LNCAP (cell line): ENCODE data around the gene CFAP157.

Experiments used
- TF ChIP-seq, protein P1 (sequence below): fragments of 450-650 bp; IDR thresholded peaks from 2 replicates; pipeline ENCODE4 v1.5.1; 2017; ENCODE audit warnings: mild to moderate bottlenecking

Gene CFAP157

DNA sequence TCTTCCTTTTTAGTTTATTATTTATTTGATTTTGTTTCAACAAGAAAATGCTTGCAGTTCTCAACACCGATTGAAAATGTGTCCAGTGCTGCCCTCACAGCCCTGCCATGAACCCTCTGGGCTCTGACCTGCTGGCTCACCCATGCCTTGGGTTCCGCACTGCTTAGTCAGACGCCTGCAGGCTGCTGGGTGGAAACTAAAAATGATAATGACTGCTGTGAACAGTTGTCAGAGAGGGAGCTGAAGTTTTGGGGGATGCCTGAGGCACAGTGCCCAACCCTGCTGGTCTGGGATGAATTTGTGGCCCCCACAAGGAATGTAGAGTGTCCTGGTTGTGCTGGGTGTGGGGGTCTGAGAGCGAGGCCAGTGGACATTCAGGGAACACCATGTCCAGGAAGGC is 22.2 kb upstream of the CFAP157 start:
- TF ChIP-seq, protein P1, sequence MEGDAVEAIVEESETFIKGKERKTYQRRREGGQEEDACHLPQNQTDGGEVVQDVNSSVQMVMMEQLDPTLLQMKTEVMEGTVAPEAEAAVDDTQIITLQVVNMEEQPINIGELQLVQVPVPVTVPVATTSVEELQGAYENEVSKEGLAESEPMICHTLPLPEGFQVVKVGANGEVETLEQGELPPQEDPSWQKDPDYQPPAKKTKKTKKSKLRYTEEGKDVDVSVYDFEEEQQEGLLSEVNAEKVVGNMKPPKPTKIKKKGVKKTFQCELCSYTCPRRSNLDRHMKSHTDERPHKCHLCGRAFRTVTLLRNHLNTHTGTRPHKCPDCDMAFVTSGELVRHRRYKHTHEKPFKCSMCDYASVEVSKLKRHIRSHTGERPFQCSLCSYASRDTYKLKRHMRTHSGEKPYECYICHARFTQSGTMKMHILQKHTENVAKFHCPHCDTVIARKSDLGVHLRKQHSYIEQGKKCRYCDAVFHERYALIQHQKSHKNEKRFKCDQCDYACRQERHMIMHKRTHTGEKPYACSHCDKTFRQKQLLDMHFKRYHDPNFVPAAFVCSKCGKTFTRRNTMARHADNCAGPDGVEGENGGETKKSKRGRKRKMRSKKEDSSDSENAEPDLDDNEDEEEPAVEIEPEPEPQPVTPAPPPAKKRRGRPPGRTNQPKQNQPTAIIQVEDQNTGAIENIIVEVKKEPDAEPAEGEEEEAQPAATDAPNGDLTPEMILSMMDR, result no peak

DNA sequence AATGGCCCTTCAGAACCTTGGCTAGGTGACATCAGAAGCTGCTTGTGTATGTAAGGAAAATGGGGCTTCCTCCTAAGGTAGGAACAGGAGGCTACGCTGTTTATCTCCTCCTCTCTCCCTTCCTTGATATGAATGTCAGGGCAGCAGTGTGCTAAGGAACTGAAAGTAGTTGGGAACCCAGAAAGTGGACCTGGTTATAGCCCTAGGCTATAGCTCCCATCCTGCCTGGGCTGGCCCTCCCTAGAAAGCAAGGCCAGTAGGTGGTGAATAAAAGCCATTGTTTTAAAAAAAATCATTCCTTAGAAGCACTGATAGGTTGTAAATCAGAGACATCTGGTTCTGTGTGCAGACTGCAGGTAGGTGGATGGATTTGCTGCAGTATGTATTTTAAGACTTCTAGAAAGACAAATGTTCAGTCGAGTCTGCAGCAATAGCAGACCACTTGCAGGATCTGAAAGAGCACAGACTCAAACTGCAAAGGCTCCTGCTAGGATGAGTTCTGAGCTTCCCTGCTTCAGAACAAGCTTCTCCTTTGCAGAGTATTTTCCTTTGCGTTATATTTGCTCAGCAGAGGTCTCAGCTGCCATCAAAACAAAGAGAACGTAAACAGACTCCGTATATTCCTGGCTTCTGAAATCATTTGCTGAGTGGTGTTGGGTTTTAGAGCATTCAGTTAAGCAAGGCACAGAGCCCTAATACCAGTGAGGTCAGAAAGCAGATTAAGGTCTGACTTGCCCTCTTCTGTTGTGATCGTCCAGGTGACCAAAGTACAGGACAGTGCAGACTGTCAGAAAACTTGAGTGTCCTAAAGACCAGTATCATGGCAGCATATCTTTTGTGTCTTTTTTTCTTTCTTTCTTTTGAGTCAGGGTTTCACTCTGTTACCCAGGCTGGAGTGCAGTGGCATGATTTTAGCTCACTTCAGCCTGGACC is 20.1 kb upstream of the CFAP157 start:
- TF ChIP-seq, protein P1, result no peak

DNA sequence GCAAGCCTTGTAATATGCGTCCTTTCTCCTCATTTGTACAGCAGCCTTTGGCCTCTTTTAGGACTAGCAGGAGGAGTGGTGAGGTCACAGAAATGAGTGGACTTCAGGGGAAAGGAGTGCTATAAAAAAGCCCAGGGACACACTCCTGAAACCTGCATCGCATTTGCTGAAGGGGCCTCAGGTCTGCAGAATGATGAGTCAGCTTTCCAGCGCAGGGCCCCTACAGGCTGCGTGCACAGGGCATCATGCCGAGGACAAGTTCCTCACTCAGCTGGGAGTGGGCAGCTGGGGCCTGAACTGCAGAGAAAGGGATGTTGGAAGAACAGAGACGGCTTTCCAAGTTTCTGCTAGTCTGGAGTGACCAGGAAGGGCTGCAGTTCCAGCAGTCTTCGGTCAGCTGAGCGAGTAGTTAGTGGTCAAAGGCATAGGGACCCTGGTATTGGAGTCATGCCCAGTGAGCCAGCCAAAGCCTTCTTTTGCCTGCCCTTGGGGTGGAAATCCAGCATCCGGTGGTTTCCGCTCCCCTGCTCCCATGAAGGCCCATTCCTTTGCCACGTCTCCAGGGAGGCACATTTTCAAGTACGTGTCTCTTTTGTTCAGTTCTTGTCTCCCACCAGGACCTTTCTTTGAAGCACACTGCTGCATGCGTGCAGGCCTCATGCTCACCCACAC is 17.3 kb upstream of the CFAP157 start:
- TF ChIP-seq, protein P1, result no peak

DNA sequence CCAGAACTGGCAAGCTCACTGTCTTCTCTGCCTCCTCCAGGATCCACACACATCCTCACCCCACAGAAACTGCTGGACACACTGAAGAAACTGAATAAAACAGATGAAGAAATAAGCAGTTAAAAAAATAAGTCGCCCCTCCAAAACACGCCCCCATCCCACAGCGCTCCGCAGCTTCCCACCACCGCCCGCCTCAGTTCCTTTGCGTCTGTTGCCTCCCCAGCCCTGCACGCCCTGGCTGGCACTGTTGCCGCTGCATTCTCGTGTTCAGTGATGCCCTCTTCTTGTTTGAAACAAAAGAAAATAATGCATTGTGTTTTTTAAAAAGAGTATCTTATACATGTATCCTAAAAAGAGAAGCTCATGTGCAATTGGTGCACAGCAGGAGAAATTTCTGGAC is 16.1 kb upstream of the CFAP157 start:
- TF ChIP-seq, protein P1, result no peak

DNA sequence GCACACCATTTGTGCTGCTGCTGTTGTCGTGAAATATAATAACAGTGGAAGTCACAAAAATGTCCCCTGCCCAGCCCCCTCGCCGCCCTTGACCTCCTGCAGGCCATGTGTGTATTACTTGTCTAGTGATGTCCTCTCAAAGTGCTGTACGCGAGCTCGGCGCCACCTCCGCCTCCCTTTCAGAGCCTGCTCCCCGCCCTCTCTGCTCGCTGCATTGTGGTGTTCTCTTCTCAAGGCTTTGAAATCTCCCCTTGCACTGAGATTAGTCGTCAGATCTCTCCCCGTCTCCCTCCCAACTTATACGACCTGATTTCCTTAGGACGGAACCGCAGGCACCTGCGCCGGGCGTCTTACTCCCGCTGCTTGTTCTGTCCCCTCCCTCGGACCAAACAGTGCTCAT is 14.7 kb upstream of the CFAP157 start:
- TF ChIP-seq, protein P1, result no peak

DNA sequence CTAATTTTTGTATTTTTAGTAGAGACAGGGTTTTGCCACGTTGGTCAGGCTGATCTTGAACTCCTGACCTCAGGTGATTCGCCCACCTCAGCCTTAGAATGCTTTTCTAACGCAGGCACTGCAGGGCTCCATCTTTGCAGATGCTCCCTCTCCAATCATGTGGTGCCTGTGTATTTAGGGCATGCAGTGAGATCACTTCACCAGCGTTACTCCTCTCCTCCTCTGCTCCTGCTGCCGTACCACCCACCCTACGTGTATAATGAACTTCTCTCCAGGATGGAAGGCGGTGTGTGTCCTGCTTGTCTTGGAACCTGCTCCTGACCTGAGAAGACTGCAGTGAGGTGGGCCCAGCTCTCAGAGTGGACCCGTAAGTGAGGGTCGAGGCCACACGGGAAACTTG is 13.6 kb upstream of the CFAP157 start:
- TF ChIP-seq, protein P1, result no peak

DNA sequence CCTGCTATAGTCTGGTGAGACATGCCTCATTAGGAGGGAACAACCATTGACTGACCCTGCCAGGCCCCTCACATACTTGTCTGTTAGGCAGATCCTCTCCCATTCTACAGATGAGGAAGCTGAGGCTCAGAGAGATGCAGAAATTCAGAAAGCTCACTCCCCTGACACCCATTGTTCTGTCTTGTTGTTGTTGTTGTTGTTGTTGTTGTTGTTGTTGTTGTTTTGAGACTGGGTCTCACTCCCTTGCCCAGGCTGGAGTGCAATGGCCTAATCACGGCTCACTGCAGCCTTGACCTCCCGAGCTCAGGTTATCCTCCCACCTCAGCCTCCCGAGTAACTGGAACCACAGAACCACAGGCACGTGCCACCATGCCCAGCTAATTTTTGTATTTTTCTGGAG is 13.1 kb upstream of the CFAP157 start:
- TF ChIP-seq, protein P1, result no peak
